A549 (cell line): ENCODE measurements around the gene HS6ST1. TPM values are rescaled to one million over a fixed set of nuclear protein-coding genes. Genes with fewer than 3 reads are reported as not detected.

Source experiments
- ATAC-seq, 2 experiments: fragments of 200-7000 bp in 1 of 2; fragments of >200 bp in 1 of 2; cut with Nextera tagmentation in 1 of 2; cut with Tn5 transposase in 1 of 2; 3 replicates each; pipeline versions ENCODE4 v1.8.0 to v1.9.1; 2018 to 2020; ENCODE audit warnings: mild to moderate bottlenecking in 1 of 2, moderate library complexity in 1 of 2
- CTCF ChIA-PET: fragments of 300-600 bp; sonication (Branson Sonifier 250); formaldehyde crosslinking; extraction: SDS; loops from one replicate; lab custom pipeline; 2021; ENCODE audit warnings: antibody characterized with exemption, inconsistent platforms; lab: Yijun Ruan, JAX
- POLR2A ChIA-PET: fragments of 350-600 bp; formaldehyde crosslinking; extraction: SDS; loops from one replicate; lab custom pipeline; 2021; ENCODE audit warnings: antibody characterized with exemption, inconsistent platforms; lab: Yijun Ruan, JAX
- DNase-seq, 2 experiments: peaks; one replicate each; pipeline versions ENCODE4 v3.0.0 to v3.0.0-alpha.2; 2011 to 2016; ENCODE audit warnings: low read depth in 1 of 2, low spot score in 1 of 2
- FAIRE-seq: peaks from 2 replicates; lab custom pipeline; 2011; peaks lifted over from hg19 to GRCh38; lab: Jason Lieb, UNC
- H3K27ac ChIP-seq, 2 experiments: fragments of >200 bp; sonication (Bioruptor Twin); formaldehyde crosslinking; 3 replicates each; pipeline ENCODE4 v1.5.1; 2016 to 2017
- H3K4me1 ChIP-seq: fragments of >200 bp; sonication (Bioruptor Twin); formaldehyde crosslinking; 3 replicates; pipeline ENCODE4 v1.6.1; 2016
- H3K4me2 ChIP-seq: fragments of >200 bp; sonication (Bioruptor Twin); formaldehyde crosslinking; 3 replicates; pipeline ENCODE4 v1.6.1; 2016
- H3K4me3 ChIP-seq: fragments of >200 bp; sonication (Bioruptor Twin); formaldehyde crosslinking; 3 replicates; pipeline ENCODE4 v1.5.1; 2016
- H3K9me3 ChIP-seq: fragments of >200 bp; sonication (Bioruptor Twin); formaldehyde crosslinking; 3 replicates; pipeline ENCODE4 v1.6.1; 2016
- ESRRA ChIP-seq: fragments of 150-350 bp; IDR thresholded peaks from 2 replicates; pipeline ENCODE4 v1.6.1; 2014; ENCODE audit warnings: mild to moderate bottlenecking, low read length, borderline replicate concordance
- HOXA7 ChIP-seq: fragments of 250-450 bp; sonication (Bioruptor Pico); IDR thresholded peaks from 2 replicates; pipeline ENCODE4 v1.5.0; 2020; ENCODE audit warnings: mild to moderate bottlenecking, moderate library complexity
- HOXB5 ChIP-seq: fragments of 250-450 bp; sonication (Bioruptor Pico); IDR thresholded peaks from 2 replicates; pipeline ENCODE4 v1.5.0; 2020; ENCODE audit warnings: mild to moderate bottlenecking, moderate library complexity
- MAFK ChIP-seq: fragments of 450-650 bp; IDR thresholded peaks from 2 replicates; pipeline ENCODE4 v1.6.1; 2014; ENCODE audit not compliant: partially characterized antibody
- NPAS2 ChIP-seq: fragments of 250-450 bp; sonication (Bioruptor Pico); IDR thresholded peaks from 2 replicates; pipeline ENCODE4 v1.8.0; 2022; ENCODE audit warnings: mild to moderate bottlenecking, moderate library complexity, borderline replicate concordance
- POLR2A ChIP-seq: IDR thresholded peaks from 2 replicates; pipeline ENCODE4 v1.6.1; 2012; ENCODE audit warnings: mild to moderate bottlenecking, low read length
- RAD21 ChIP-seq, 2 experiments: fragments of >200 bp in 1 of 2; sonication (Bioruptor Twin) in 1 of 2; formaldehyde crosslinking in 1 of 2; IDR thresholded peaks in 1 of 2; conservative IDR thresholded peaks in 1 of 2; 2 replicates in 1 of 2; 3 replicates in 1 of 2; pipeline ENCODE4 v1.6.1; 2012 to 2018; ENCODE audit warnings: inconsistent platforms in 1 of 2
- WGBS: methylation state at CpG from one replicate; pipeline ENCODE4 v1.1.6; 2017; ENCODE audit errors: missing lambda C conversion rate; 5-methylcytosine and 5-hydroxymethylcytosine counted together
- polyA plus RNA-seq, 4 experiments: library from polyadenylated mRNA; depleted of rRNA in 3 of 4; stranded (reverse); fragments of >200 nt; fragmentation: RNase III in 1 of 4; extraction: RNeasy Plus Mini Kit Qiagen cat#74134 plus additional on column Dnase treatment in 1 of 4; gene quantifications; 2 replicates in 3 of 4; 3 replicates in 1 of 4; pipeline ENCODE4 v1.2.3, GENCODE V29; 2011 to 2017
- TF ChIP-seq, protein P1 (sequence below): IDR thresholded peaks from 2 replicates; pipeline ENCODE4 v1.6.1; 2012
- TF ChIP-seq, protein P2 (sequence below): fragments of 450-650 bp; IDR thresholded peaks from 2 replicates; pipeline ENCODE4 v1.6.1; 2014; ENCODE audit warnings: antibody characterized with exemption
- TF ChIP-seq, protein P3 (sequence below): fragments of 250-450 bp; sonication (Bioruptor Pico); IDR thresholded peaks from 2 replicates; pipeline ENCODE4 v1.5.0; 2020; ENCODE audit warnings: low read depth, mild to moderate bottlenecking, moderate library complexity
- TF ChIP-seq, protein P4 (sequence below): fragments of >200 bp; sonication (Bioruptor Twin); formaldehyde crosslinking; IDR thresholded peaks from 3 replicates; pipeline ENCODE4 v1.6.1; 2016
- TF ChIP-seq, protein P5 (sequence below): fragments of >200 bp; sonication (Bioruptor Twin); formaldehyde crosslinking; IDR thresholded peaks from 3 replicates; pipeline ENCODE4 v1.5.1; 2016
- TF ChIP-seq, protein P6 (sequence below): fragments of 250-450 bp; sonication (Bioruptor Pico); IDR thresholded peaks from 2 replicates; pipeline ENCODE4 v1.5.0; 2021; ENCODE audit warnings: mild to moderate bottlenecking, moderate library complexity, borderline replicate concordance

The HS6ST1 gene
- polyA plus RNA-seq, 2 of the 4 experiments (the other 2 are of a cell fraction): 3.8 to 11.6 TPM

DNA sequence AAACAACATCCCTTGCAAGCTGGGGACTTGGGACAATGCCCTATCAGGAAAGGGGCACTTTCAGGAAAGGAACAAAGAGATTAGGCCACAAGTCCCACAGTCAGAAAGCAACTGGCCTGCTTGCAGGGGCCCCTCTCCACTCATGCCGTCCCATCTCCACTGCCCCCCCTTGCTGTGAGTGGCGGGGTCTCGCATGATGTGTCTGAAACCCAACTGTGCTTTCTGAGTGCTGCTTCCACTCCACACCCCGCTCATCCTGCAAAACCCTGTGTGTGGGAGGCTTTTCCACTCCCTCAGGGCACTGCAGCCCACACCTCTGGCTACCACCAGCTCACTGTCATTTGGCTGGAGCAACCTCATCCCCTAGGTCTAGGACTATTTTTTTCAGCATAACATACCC is 7.9 kb downstream of the HS6ST1 start (continued):
- TF ChIP-seq, protein P1, sequence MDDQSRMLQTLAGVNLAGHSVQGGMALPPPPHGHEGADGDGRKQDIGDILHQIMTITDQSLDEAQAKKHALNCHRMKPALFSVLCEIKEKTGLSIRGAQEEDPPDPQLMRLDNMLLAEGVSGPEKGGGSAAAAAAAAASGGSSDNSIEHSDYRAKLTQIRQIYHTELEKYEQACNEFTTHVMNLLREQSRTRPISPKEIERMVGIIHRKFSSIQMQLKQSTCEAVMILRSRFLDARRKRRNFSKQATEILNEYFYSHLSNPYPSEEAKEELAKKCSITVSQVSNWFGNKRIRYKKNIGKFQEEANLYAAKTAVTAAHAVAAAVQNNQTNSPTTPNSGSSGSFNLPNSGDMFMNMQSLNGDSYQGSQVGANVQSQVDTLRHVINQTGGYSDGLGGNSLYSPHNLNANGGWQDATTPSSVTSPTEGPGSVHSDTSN: no peak
- TF ChIP-seq, all 56 proteins: peak for 0

DNA sequence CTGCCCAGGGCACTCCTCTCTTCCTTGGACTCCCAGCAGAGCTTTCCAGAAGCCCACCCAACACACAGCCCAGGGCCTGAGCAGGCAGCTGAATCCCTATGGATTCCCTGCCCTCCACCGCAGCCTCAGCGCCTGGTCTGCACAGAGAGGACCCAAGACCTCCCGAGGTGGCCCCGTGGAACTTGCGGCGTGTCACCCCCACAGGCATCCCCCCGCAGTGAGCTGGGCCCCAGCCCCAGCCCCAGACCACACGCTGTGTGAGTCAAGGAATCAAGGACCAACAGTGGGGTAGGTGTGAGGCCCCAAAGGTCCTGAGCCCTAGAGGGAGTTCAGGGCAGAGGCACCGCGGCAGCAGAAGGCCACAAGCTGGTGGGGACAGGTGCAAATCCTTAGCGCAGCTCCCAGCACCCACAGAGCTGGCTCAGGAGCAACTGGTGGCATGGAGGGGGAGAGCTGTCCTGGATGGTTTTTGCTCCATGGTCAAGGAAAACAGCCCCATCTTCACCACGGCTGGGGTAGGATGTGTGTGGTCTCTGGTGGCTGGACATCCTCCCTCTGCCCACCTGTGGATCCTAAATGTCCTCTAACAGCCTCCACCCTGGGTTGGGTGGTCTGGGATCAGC is 8.5 kb downstream of the HS6ST1 start:
- Histone ChIP-seq H3K9me3 (no peaks in the 10 kb centered on the region), H3K4me3 (no peak overlapping the region)
- FAIRE-seq (no peak), DNase-seq (no peak)
- CTCF ChIA-PET: interaction anchor here (1.0 to 1.1 kb wide), 2 partner anchors 11 to 138 kb away, joined by 3 read pairs; no protein-coding TSS in a partner anchor
- TF ChIP-seq ESRRA (no peak), HOXB5 (CRISPR knock-in tag) (no peak), RAD21 (conservative IDR thresholded peaks at IDR 0.05 in 1 of 2, IDR thresholded peaks at IDR 0.05 in 1 of 2) (no peak), POLR2A (no peak), HOXA7 (no peak), MAFK (no peak), NPAS2 (CRISPR knock-in tag) (no peak)
- TF ChIP-seq, protein P1: no peak
- TF ChIP-seq, protein P2, sequence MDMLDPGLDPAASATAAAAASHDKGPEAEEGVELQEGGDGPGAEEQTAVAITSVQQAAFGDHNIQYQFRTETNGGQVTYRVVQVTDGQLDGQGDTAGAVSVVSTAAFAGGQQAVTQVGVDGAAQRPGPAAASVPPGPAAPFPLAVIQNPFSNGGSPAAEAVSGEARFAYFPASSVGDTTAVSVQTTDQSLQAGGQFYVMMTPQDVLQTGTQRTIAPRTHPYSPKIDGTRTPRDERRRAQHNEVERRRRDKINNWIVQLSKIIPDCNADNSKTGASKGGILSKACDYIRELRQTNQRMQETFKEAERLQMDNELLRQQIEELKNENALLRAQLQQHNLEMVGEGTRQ: no peak
- TF ChIP-seq, protein P3, sequence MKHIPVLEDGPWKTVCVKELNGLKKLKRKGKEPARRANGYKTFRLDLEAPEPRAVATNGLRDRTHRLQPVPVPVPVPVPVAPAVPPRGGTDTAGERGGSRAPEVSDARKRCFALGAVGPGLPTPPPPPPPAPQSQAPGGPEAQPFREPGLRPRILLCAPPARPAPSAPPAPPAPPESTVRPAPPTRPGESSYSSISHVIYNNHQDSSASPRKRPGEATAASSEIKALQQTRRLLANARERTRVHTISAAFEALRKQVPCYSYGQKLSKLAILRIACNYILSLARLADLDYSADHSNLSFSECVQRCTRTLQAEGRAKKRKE: no peak
- TF ChIP-seq, protein P4, sequence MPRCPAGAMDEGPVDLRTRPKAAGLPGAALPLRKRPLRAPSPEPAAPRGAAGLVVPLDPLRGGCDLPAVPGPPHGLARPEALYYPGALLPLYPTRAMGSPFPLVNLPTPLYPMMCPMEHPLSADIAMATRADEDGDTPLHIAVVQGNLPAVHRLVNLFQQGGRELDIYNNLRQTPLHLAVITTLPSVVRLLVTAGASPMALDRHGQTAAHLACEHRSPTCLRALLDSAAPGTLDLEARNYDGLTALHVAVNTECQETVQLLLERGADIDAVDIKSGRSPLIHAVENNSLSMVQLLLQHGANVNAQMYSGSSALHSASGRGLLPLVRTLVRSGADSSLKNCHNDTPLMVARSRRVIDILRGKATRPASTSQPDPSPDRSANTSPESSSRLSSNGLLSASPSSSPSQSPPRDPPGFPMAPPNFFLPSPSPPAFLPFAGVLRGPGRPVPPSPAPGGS: no peak
- TF ChIP-seq, protein P5, sequence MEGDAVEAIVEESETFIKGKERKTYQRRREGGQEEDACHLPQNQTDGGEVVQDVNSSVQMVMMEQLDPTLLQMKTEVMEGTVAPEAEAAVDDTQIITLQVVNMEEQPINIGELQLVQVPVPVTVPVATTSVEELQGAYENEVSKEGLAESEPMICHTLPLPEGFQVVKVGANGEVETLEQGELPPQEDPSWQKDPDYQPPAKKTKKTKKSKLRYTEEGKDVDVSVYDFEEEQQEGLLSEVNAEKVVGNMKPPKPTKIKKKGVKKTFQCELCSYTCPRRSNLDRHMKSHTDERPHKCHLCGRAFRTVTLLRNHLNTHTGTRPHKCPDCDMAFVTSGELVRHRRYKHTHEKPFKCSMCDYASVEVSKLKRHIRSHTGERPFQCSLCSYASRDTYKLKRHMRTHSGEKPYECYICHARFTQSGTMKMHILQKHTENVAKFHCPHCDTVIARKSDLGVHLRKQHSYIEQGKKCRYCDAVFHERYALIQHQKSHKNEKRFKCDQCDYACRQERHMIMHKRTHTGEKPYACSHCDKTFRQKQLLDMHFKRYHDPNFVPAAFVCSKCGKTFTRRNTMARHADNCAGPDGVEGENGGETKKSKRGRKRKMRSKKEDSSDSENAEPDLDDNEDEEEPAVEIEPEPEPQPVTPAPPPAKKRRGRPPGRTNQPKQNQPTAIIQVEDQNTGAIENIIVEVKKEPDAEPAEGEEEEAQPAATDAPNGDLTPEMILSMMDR: no peak
- TF ChIP-seq, protein P6, sequence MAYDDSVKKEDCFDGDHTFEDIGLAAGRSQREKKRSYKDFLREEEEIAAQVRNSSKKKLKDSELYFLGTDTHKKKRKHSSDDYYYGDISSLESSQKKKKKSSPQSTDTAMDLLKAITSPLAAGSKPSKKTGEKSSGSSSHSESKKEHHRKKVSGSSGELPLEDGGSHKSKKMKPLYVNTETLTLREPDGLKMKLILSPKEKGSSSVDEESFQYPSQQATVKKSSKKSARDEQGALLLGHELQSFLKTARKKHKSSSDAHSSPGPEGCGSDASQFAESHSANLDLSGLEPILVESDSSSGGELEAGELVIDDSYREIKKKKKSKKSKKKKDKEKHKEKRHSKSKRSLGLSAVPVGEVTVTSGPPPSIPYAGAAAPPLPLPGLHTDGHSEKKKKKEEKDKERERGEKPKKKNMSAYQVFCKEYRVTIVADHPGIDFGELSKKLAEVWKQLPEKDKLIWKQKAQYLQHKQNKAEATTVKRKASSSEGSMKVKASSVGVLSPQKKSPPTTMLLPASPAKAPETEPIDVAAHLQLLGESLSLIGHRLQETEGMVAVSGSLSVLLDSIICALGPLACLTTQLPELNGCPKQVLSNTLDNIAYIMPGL: no peak
- TF ChIP-seq, all 56 proteins: peak for 0
- POLR2A ChIA-PET: no interaction called here
- WGBS: 92% methylated on average over 6 of the region's 12 CpGs
- no peak overlapping the region for H3K4me2 ChIP-seq
- ATAC-seq: no peak
- H3K27ac ChIP-seq: no peak overlapping the region
- H3K4me1 ChIP-seq: peaks cover 20% of the 10 kb centered on the region
